ENCODE data around the gene DAP.

DNA sequence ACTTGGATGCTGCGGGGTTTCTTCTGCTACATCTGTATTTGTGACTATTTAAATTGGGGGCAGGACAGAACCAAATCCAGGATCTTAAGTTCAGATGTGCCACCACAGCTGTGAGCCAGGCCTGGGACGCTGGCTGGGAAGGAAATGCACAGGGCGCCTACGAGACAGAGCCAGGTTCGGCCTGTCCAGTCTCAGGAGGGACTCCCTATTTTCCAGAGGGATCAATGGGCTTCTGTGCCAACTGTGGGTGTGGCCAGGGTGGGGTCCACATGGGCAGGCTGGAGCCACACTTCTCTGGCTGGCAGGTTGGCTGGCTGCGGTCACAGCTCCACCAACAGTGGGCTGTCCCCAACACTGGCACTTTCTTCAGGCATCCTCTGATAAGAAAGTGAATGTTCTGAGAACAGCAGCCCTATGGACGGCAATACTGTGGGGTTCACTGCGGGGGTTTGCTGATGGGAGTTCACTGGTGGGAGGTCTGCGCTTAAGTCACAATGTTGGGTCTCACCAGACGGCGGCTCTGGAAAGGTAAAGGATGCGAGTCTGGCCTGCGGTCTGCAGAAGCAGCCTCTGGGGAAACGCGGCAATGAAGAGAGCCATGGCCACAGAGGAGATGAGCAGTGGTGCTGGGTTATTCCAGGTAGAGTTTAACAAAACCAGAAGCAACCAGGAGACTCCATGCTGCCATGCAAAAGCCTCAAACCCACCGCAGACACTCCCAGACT, 78.1 kb downstream of the DAP start:
- TF ChIP-seq EP300 (IDR thresholded peaks at IDR 0.05) (no peak), POLR2AphosphoS5 (IDR thresholded peaks at IDR 0.05) (no peak), POLR2A (IDR thresholded peaks at IDR 0.05) (no peak)
- TF ChIP-seq, protein P1, sequence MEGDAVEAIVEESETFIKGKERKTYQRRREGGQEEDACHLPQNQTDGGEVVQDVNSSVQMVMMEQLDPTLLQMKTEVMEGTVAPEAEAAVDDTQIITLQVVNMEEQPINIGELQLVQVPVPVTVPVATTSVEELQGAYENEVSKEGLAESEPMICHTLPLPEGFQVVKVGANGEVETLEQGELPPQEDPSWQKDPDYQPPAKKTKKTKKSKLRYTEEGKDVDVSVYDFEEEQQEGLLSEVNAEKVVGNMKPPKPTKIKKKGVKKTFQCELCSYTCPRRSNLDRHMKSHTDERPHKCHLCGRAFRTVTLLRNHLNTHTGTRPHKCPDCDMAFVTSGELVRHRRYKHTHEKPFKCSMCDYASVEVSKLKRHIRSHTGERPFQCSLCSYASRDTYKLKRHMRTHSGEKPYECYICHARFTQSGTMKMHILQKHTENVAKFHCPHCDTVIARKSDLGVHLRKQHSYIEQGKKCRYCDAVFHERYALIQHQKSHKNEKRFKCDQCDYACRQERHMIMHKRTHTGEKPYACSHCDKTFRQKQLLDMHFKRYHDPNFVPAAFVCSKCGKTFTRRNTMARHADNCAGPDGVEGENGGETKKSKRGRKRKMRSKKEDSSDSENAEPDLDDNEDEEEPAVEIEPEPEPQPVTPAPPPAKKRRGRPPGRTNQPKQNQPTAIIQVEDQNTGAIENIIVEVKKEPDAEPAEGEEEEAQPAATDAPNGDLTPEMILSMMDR (IDR thresholded peaks at IDR 0.05), result no peak
